ENCODE results near the gene NXPH1.

The NXPH1 gene

DNA sequence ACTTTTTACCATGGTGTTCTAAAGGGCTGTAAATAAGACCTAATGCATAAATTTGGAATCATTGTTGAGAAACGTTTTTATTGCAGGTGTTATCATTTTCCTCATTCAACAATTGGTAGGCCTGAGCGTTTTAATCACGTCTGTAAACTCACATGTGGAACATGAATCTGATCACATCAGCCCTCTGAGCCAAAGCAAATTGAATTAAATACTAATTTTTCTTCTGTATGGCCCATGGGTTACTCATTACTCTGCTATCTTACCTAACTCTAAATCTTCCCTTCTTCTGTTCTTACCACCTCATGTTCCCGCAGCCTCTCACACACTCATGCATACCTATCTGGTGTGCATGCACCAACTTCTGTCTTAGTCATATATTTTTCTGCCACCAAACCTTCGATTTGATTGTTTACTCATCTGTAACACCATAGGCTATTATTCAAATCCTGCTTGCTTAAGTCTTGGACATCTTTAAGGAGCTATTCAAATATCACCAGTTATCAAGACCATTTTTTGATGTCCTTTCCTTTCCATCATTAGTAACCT, 82.3 kb downstream of the NXPH1 start:
- H3K18ac ChIP-seq (ENCODE audit: low read length) = no peak overlapping the region
- H4K8ac ChIP-seq (ENCODE audit: low read depth, low read length) = no peak overlapping the region
- no peak overlapping the region for H3K4ac ChIP-seq (ENCODE audit: low read depth, low read length)
- H3K4me3 ChIP-seq (ENCODE audit: low read depth, low read length) = no peak overlapping the region
- no peaks in the 10 kb centered on the region for H3K79me2 ChIP-seq (ENCODE audit: control insufficient read depth, insufficient read depth, low read length, poor library complexity)
- no peak overlapping the region for H2AFZ ChIP-seq (ENCODE audit: insufficient read depth, low read length, poor library complexity)
- WGBS (ENCODE audit: extremely low coverage, insufficient coverage, insufficient read length) = no CpG with 5 or more reads among the region's 5 CpGs
- no peak overlapping the region for H3K27ac ChIP-seq (ENCODE audit: low read depth, low read length)
- H4K12ac ChIP-seq (ENCODE audit: low read depth, low read length) = no peak overlapping the region
- H2AK5ac ChIP-seq (ENCODE audit: low read length) = no peak overlapping the region
- H2BK5ac ChIP-seq (ENCODE audit: low read depth, low read length, poor library complexity) = no peak overlapping the region
- no peak overlapping the region for H2BK120ac ChIP-seq (ENCODE audit: insufficient read depth, low read length, poor library complexity)
- H3K79me1 ChIP-seq (ENCODE audit: low read length) = no peaks in the 10 kb centered on the region
- no peaks in the 10 kb centered on the region for H3K36me3 ChIP-seq (ENCODE audit: control insufficient read depth in 1 of 2, insufficient read depth in 2 of 2, low read length in 2 of 2)
- H3K4me2 ChIP-seq (ENCODE audit: low read length) = no peak overlapping the region
- no peak overlapping the region for H2BK12ac ChIP-seq (ENCODE audit: low read length)
- no peaks in the 10 kb centered on the region for H3K27me3 ChIP-seq (ENCODE audit: insufficient read depth, low read length)
- H3K14ac ChIP-seq (ENCODE audit: low read length) = no peak overlapping the region
- H3K9me3 ChIP-seq (ENCODE audit: insufficient read depth, low read depth, low read length) = no peaks in the 10 kb centered on the region
- no peaks in the 10 kb centered on the region for H3K4me1 ChIP-seq (ENCODE audit: control insufficient read depth in 1 of 2, insufficient read depth in 2 of 2, low read length in 2 of 2)
- DNase-seq = no peak
- H4K91ac ChIP-seq (ENCODE audit: low read depth, low read length) = no peak overlapping the region
- H3K23ac ChIP-seq (ENCODE audit: low read length) = no peak overlapping the region
- no peak overlapping the region for H3K9ac ChIP-seq (ENCODE audit: low read length)

DNA sequence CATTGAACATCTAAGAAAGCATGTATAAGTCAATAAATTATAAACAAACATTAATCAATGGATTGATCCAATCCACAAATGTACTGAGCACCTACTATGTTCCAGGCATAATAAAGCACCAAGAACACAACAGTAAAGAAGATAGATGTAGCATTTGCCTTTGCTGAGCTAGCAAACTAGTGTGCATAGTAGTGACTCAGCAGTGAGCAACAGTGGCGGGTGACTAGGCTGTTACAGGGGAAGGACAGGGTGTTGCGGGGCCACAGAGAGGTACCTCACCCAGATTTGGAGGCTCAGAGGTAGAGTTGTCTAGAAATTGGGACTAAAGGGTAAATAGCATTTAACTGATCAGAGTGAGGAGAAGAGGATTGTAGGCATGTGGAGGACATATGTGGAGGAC, 83.6 kb downstream of the NXPH1 start:
- Histone ChIP-seq H3K27me3 (ENCODE audit: insufficient read depth, low read length) (no peaks in the 10 kb centered on the region), H3K23ac (ENCODE audit: low read length) (no peak overlapping the region), H2AFZ (ENCODE audit: insufficient read depth, low read length, poor library complexity) (no peak overlapping the region), H3K27ac (ENCODE audit: low read depth, low read length) (no peak overlapping the region), H3K9ac (ENCODE audit: low read length) (no peak overlapping the region), H2BK5ac (ENCODE audit: low read depth, low read length, poor library complexity) (no peak overlapping the region), H4K91ac (ENCODE audit: low read depth, low read length) (no peak overlapping the region), H2BK12ac (ENCODE audit: low read length) (no peak overlapping the region), H3K79me1 (ENCODE audit: low read length) (no peaks in the 10 kb centered on the region), H2BK120ac (ENCODE audit: insufficient read depth, low read length, poor library complexity) (no peak overlapping the region), H3K79me2 (ENCODE audit: control insufficient read depth, insufficient read depth, low read length, poor library complexity) (no peaks in the 10 kb centered on the region), H3K4ac (ENCODE audit: low read depth, low read length) (no peak overlapping the region), H2AK5ac (ENCODE audit: low read length) (no peak overlapping the region), H3K4me2 (ENCODE audit: low read length) (no peak overlapping the region), H3K14ac (ENCODE audit: low read length) (no peak overlapping the region), H4K8ac (ENCODE audit: low read depth, low read length) (no peak overlapping the region), H4K12ac (ENCODE audit: low read depth, low read length) (no peak overlapping the region), H3K4me1 (ENCODE audit: control insufficient read depth in 1 of 2, insufficient read depth in 2 of 2, low read length in 2 of 2) (no peaks in the 10 kb centered on the region), H3K36me3 (ENCODE audit: control insufficient read depth in 1 of 2, insufficient read depth in 2 of 2, low read length in 2 of 2) (no peaks in the 10 kb centered on the region), H3K9me3 (ENCODE audit: insufficient read depth, low read depth, low read length) (no peaks in the 10 kb centered on the region), H3K18ac (ENCODE audit: low read length) (no peak overlapping the region), H3K4me3 (ENCODE audit: low read depth, low read length) (no peak overlapping the region)
- no peak for DNase-seq
- no CpG with 5 or more reads among the region's 2 CpGs for WGBS (ENCODE audit: extremely low coverage, insufficient coverage, insufficient read length)

DNA sequence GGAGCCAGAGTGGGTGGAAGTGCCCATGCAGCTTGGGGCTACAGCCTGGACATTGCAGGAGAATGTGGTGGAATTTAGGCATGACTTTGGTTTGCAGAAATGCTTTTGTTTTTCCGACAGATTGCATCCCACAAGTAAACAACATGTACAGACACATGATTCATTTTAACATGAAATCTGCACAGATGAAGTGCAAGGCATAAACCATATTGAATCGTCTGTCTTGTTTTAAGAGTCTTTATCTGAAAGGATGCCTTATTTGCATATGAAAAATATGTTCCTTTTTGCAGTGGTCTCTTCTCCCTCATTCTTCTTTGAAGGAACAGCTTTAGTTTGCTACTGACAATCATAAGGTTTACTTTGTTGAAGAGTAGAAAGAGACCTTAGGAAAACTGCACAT, 94.9 kb downstream of the NXPH1 start:
- Histone ChIP-seq H2AFZ (ENCODE audit: insufficient read depth, low read length, poor library complexity) (no peak overlapping the region), H2BK120ac (ENCODE audit: insufficient read depth, low read length, poor library complexity) (no peak overlapping the region)
- no CpG with 5 or more reads among the region's 2 CpGs for WGBS (ENCODE audit: extremely low coverage, insufficient coverage, insufficient read length)

DNA sequence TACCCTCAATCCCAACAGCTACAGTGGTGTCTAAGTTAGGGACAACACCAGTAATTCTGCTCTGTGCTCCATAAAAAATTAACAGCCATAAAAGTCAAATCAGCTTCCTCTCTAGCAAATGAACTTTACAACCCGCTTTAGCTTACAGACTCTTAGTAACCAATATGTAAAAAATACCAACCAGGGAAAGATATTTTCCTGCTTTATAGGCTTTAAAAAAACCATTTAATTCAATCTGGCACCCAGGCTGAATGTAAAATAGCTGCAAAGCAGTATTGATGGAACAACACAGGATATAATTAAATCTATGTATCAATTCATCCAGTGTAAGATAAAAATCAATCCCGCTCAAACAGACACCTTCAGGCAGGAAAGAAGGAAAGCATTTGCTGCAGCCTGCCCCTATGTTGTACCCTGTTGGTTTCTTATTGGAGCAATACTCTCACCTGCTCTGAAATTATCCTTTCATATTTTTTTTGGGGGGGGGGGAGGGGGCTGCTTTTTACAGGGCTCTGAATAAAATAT, 98.6 kb downstream of the NXPH1 start:
- no peaks in the 10 kb centered on the region for H3K79me2 ChIP-seq (ENCODE audit: control insufficient read depth, insufficient read depth, low read length, poor library complexity)
- H3K18ac ChIP-seq (ENCODE audit: low read length) = no peak overlapping the region
- H3K9ac ChIP-seq (ENCODE audit: low read length) = no peak overlapping the region
- no peaks in the 10 kb centered on the region for H3K36me3 ChIP-seq (ENCODE audit: control insufficient read depth in 1 of 2, insufficient read depth in 2 of 2, low read length in 2 of 2)
- no peak for DNase-seq
- no peaks in the 10 kb centered on the region for H3K27me3 ChIP-seq (ENCODE audit: insufficient read depth, low read length)
- no peak overlapping the region for H3K4ac ChIP-seq (ENCODE audit: low read depth, low read length)
- H3K79me1 ChIP-seq (ENCODE audit: low read length) = no peaks in the 10 kb centered on the region
- peaks cover 1% of the 10 kb centered on the region for H3K9me3 ChIP-seq (ENCODE audit: insufficient read depth, low read depth, low read length)
- no peak overlapping the region for H3K27ac ChIP-seq (ENCODE audit: low read depth, low read length)
- H3K4me3 ChIP-seq (ENCODE audit: low read depth, low read length) = no peak overlapping the region
- no peak overlapping the region for H4K8ac ChIP-seq (ENCODE audit: low read depth, low read length)
- H3K4me1 ChIP-seq (ENCODE audit: control insufficient read depth in 1 of 2, insufficient read depth in 2 of 2, low read length in 2 of 2) = no peaks in the 10 kb centered on the region
- no peak overlapping the region for H4K12ac ChIP-seq (ENCODE audit: low read depth, low read length)
- no peak overlapping the region for H2AK5ac ChIP-seq (ENCODE audit: low read length)
- no peak overlapping the region for H2BK12ac ChIP-seq (ENCODE audit: low read length)
- no CpG with 5 or more reads among the region's 2 CpGs for WGBS (ENCODE audit: extremely low coverage, insufficient coverage, insufficient read length)
- no peak overlapping the region for H4K91ac ChIP-seq (ENCODE audit: low read depth, low read length)
- H2BK5ac ChIP-seq (ENCODE audit: low read depth, low read length, poor library complexity) = no peak overlapping the region
- H2AFZ ChIP-seq (ENCODE audit: insufficient read depth, low read length, poor library complexity) = no peak overlapping the region
- no peak overlapping the region for H2BK120ac ChIP-seq (ENCODE audit: insufficient read depth, low read length, poor library complexity)
- no peak overlapping the region for H3K4me2 ChIP-seq (ENCODE audit: low read length)
- no peak overlapping the region for H3K14ac ChIP-seq (ENCODE audit: low read length)
- H3K23ac ChIP-seq (ENCODE audit: low read length) = no peak overlapping the region

More for the DNA sequence above, 94.9 kb downstream of the NXPH1 start:
- Histone ChIP-seq H3K4me1 (ENCODE audit: control insufficient read depth in 1 of 2, insufficient read depth in 2 of 2, low read length in 2 of 2) (no peaks in the 10 kb centered on the region), H3K4me2 (ENCODE audit: low read length) (no peak overlapping the region), H3K4ac (ENCODE audit: low read depth, low read length) (no peak overlapping the region), H2AK5ac (ENCODE audit: low read length) (no peak overlapping the region), H3K9me3 (ENCODE audit: insufficient read depth, low read depth, low read length) (peaks cover 1% of the 10 kb centered on the region), H3K27me3 (ENCODE audit: insufficient read depth, low read length) (no peaks in the 10 kb centered on the region), H3K4me3 (ENCODE audit: low read depth, low read length) (no peak overlapping the region), H3K36me3 (ENCODE audit: control insufficient read depth in 1 of 2, insufficient read depth in 2 of 2, low read length in 2 of 2) (no peaks in the 10 kb centered on the region), H3K18ac (ENCODE audit: low read length) (no peak overlapping the region), H3K23ac (ENCODE audit: low read length) (no peak overlapping the region), H3K14ac (ENCODE audit: low read length) (no peak overlapping the region), H4K8ac (ENCODE audit: low read depth, low read length) (no peak overlapping the region), H2BK12ac (ENCODE audit: low read length) (no peak overlapping the region), H3K27ac (ENCODE audit: low read depth, low read length) (no peak overlapping the region), H3K9ac (ENCODE audit: low read length) (no peak overlapping the region), H4K91ac (ENCODE audit: low read depth, low read length) (no peak overlapping the region), H4K12ac (ENCODE audit: low read depth, low read length) (no peak overlapping the region), H3K79me2 (ENCODE audit: control insufficient read depth, insufficient read depth, low read length, poor library complexity) (no peaks in the 10 kb centered on the region), H3K79me1 (ENCODE audit: low read length) (no peaks in the 10 kb centered on the region), H2BK5ac (ENCODE audit: low read depth, low read length, poor library complexity) (no peak overlapping the region)
- no peak for DNase-seq
